ENCODE measurements around the gene SYNE2. TPM values are rescaled to one million over a fixed set of nuclear protein-coding genes. Genes with fewer than 3 reads are reported as not detected.

Gene SYNE2
- total and polyA plus RNA-seq, 9 donors = 65.1 to 262 (median 180) TPM

DNA sequence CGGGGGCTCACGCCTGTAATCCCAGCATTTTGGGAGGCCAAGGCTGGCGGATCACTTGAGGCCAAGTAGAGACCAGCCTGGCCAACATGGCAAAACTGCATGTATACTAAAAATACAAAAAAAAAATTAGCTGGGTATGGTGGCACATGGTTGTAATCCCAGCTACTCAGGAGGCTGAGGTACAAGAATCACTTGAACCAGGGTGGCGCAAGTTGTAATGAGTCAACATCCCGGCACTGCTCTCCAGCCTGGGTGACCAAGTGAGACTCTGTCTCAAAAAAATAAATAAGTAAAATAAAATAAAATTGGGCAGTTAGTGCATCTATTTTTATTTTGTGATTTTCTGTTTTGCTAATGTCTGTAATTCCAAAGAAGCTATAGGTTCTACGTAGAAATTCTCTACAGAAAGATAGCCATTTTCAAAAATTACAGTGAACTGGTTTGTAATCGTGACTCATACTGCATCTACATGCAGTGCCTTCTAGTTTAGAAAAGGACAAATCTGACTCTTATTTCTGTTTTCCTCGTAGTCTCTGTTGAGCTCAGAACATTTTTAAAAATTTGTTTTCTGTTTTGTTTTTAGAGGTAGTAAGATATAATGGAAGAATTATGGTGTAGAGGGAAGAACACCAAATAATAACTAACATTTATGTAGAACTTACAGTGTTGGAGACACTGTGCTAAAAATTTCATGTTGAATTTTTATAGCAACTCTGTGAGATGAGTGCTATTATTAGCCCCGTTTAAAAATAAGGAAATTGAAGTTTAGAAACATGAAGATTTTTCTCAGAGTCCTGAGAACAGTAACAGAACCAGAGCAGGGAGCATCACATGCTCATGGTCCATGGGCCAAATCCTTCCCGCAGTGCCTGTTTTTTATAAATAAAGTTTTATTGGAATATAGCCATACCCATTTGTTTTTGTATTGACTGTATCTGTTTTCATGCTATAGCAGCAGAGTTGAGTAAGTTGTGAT lies 201.2 kb downstream of the SYNE2 start:
- TF ChIP-seq EP300 (IDR thresholded peaks at IDR 0.05) (no peak), POLR2A (IDR thresholded peaks at IDR 0.05) (no peak)
- TF ChIP-seq, protein P1, sequence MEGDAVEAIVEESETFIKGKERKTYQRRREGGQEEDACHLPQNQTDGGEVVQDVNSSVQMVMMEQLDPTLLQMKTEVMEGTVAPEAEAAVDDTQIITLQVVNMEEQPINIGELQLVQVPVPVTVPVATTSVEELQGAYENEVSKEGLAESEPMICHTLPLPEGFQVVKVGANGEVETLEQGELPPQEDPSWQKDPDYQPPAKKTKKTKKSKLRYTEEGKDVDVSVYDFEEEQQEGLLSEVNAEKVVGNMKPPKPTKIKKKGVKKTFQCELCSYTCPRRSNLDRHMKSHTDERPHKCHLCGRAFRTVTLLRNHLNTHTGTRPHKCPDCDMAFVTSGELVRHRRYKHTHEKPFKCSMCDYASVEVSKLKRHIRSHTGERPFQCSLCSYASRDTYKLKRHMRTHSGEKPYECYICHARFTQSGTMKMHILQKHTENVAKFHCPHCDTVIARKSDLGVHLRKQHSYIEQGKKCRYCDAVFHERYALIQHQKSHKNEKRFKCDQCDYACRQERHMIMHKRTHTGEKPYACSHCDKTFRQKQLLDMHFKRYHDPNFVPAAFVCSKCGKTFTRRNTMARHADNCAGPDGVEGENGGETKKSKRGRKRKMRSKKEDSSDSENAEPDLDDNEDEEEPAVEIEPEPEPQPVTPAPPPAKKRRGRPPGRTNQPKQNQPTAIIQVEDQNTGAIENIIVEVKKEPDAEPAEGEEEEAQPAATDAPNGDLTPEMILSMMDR (IDR thresholded peaks at IDR 0.05) = no peak
- Histone ChIP-seq H3K27ac (no peak overlapping the region), H3K27me3 (no peaks in the 10 kb centered on the region), H3K4me3 (no peak overlapping the region), H3K4me1 (ENCODE audit: insufficient read depth) (no peaks in the 10 kb centered on the region), H3K36me3 (no peaks in the 10 kb centered on the region), H3K9me3 (no peaks in the 10 kb centered on the region)
- 59 to 62% (median 62%) methylated on average over 10 of the region's 10 CpGs for WGBS, 3 donors
- intact Hi-C loops (cut with DNase I) = no loop called here
- no peak for DNase-seq

GRCh38 chr14:64059454-64060198 lies 206.8 kb downstream of the SYNE2 start:
- Histone ChIP-seq H3K4me3 (no peak overlapping the region), H3K4me1 (ENCODE audit: insufficient read depth) (no peaks in the 10 kb centered on the region), H3K36me3 (no peaks in the 10 kb centered on the region)

DNA sequence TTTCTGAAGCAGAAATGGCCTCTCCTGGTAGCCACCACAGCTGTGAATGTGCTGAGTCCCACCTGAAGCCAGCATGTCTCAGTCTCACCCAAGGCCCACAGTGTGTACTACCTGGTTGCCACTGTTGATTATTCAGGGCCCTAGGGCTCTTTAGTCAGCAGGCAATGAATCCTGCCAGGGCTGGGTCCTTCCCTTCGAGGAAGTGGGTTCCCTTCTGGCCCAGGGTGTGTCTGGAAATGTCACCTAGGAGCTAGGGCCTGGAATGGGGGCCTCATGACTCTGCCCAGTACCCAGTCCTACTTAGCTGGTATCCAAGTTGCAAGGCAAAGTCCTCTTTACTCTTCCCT lies 207.4 kb downstream of the SYNE2 start:
- H3K36me3 ChIP-seq = no peaks in the 10 kb centered on the region

More at GRCh38 chr14:64059454-64060198, 206.8 kb downstream of the SYNE2 start:
- 91 to 97% (median 96%) methylated on average over 6 of the region's 6 CpGs for WGBS, 3 donors
- intact Hi-C loops (cut with DNase I) = no loop called here
- no peaks in the 10 kb centered on the region for H3K9me3 ChIP-seq
- no peak overlapping the region for H3K27ac ChIP-seq
- TF ChIP-seq EP300 (IDR thresholded peaks at IDR 0.05) (no peak), POLR2A (IDR thresholded peaks at IDR 0.05) (no peak)
- TF ChIP-seq, protein P1 (IDR thresholded peaks at IDR 0.05) = no peak
- no peak for DNase-seq
- no peaks in the 10 kb centered on the region for H3K27me3 ChIP-seq

GRCh38 chr14:64060648-64061096 lies 207.9 kb downstream of the SYNE2 start:
- TF ChIP-seq, protein P1 (IDR thresholded peaks at IDR 0.05) = no peak
- TF ChIP-seq POLR2A (IDR thresholded peaks at IDR 0.05) (no peak), EP300 (IDR thresholded peaks at IDR 0.05) (no peak)
- no peaks in the 10 kb centered on the region for H3K36me3 ChIP-seq
- no peaks in the 10 kb centered on the region for H3K9me3 ChIP-seq
- H3K4me1 ChIP-seq (ENCODE audit: insufficient read depth) = no peaks in the 10 kb centered on the region
- no peak overlapping the region for H3K27ac ChIP-seq
- DNase-seq = no peak
- no peak overlapping the region for H3K4me3 ChIP-seq
- H3K27me3 ChIP-seq = no peaks in the 10 kb centered on the region
- 87 to 94% (median 88%) methylated on average over 5 of the region's 5 CpGs for WGBS, 3 donors
- intact Hi-C loops (cut with DNase I) = no loop called here

More for the DNA sequence above, 207.4 kb downstream of the SYNE2 start:
- DNase-seq = no peak
- TF ChIP-seq POLR2A (IDR thresholded peaks at IDR 0.05) (no peak), EP300 (IDR thresholded peaks at IDR 0.05) (no peak)
- TF ChIP-seq, protein P1 (IDR thresholded peaks at IDR 0.05) = no peak
- Histone ChIP-seq H3K27ac (no peak overlapping the region), H3K27me3 (no peaks in the 10 kb centered on the region), H3K4me1 (ENCODE audit: insufficient read depth) (no peaks in the 10 kb centered on the region), H3K9me3 (no peaks in the 10 kb centered on the region), H3K4me3 (no peak overlapping the region)
- intact Hi-C loops (cut with DNase I) = no loop called here
- WGBS, 3 donors = 91 to 95% methylated on average over 1 of the region's 1 CpG; no CpG with 5 or more reads in 1 of the 3 donors
